KG1 (cell line): ENCODE results near the gene NEK11.
"Not testable (repeated sequence)": the region's sequence is repeated elsewhere in the genome, so short reads cannot be mapped to it uniquely, and the experiment has no call there.

ENCODE experiments used
- DNase-seq: peaks from one replicate; lab custom pipeline; 2025; lab: John Stamatoyannopoulos, UW

The NEK11 gene

GRCh38 chr3:131042271-131042985, 15.8 kb downstream of the NEK11 start:
- not testable (repeated sequence) for DNase-seq

DNA sequence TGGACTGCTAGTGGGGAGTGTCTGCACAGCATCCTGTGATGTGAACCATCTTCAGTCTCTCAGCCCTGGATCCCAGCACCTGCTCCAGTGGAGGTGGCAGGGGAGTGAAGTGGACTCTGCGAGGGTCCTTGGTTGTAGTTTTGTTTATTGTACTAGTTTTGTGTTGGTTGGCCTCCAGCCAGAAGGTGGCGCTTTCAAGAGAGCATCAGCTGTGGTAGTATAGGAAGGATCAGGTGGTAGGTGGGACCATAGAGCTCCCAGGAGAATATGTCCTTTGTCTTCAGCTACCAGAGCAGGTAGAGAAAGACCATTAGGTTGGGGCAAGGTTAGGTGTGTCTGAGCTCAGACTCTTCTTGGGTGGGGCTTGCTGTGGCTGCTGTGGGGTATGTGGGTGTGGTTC, 20.9 kb downstream of the NEK11 start:
- no peak for DNase-seq

- no peak for DNase-seq
Measured at GRCh38 chr3:131048030-131048429, 21.4 kb downstream of the NEK11 start.

DNA sequence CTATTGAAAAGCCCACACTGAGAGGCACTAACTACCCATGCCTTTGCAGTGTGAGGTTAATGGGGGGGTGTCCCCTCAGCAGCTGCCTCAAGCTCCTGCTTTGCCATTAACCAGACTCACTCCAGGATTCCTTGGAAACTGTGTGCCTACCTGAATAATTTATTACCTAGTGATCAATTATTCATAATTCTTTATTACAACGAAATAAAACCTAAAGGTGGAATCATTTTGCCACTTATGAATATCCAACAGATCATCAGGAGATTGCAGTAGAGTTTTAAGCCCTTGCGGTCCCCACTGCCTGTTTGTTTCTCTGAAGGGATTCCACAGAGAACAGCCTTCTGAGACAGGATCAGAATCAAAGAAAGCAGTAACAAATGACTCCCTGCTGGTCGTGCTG, 23.3 kb downstream of the NEK11 start:
- DNase-seq = no peak

DNA sequence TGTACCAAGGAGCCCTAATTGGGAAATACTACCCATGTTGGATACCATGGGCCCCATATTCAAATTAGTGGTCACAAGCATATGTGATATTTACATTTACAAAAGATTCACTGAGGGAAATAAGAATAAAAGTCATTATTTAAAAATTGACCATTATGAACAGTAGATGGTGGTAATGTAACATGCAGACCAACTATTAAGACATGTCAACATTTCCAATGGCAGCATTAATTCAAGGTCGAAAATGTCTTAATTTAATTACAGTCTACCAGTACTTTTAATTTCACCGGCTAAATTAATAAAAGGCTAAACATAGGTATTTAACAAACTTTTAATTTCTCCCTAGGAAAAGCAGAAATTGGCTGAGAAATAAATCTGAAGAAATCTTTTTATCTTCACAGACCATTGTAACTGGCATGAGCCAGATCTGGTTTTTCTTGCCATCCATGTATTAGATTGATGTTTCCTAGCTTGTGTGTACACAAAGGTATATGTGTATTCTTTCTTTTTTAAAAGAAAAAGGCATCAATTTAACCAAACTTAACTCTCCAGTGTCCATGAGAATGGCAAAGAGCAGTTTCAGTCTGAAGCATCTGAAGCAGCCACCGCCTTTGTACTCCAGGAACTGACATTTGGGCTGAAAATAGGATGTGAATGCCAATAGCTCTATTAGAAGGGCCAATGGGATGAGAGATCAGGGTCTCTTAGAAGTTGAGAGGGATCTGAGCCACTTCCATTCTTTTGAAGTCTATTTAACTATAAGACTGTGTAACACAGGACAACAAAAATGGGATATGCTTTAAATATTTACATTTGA, 26.6 kb downstream of the NEK11 start:
- DNase-seq = no peak

DNA sequence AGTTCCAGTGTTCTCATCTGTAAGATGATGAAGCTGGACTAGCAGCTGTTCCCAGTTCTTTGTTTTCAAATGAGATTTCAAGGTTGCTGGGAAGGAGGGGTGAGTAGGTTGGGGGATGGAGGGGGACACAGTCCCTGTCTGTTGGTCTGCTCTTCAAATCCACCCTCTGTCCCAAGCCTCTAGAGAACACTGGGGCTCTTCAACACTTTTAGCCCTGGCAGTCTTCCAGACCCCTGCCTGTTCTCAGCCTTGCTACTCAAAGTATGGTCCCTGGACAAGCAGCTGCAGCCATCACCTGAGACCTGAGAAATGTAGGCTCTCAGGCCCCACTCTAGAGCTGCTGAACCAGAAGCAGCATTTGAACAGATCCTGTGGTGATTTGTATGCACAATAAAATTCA, 41.3 kb downstream of the NEK11 start:
- no peak for DNase-seq

DNA sequence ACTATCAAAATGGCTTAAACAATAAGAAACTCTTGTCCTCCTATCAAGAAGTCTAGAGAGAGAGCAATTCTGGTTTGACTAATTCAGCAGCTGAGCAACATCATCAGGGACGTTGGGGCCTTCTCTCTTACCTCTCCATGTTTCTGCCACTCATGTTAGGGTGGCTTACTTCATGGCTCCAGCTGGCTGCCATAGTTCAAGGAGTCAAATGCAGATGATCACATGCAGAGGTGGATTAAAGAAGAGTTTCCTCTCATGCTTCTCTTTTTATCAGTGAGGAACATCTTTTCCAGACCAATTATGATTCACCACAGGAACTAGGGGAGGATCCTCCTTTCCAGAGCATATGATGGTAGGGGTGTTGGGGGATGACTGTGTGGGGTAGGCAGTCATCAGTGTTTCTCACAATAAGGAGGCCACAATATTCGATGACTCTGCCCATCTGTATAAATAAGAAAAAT, 45.5 kb downstream of the NEK11 start:
- peak; percentile 33 for DNase-seq

DNA sequence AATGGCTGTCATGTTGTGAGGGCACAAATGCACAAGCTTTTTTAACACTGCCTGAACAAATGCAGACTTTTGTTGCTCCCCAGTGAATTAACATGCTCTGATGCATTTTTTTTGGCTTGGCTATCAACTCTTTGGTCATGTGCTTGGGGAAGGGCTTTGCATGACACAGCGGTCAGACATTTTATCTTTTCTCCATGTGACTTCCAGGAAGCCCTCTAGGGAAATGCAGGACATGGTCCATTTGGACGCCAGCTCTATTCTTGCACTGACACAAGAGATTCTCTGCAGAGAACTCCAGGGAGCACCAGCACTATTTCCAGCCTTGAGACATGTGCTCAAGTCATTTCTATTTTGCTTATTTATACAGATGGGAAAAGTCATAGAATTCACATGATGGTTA, 46.2 kb downstream of the NEK11 start:
- no peak for DNase-seq

DNA sequence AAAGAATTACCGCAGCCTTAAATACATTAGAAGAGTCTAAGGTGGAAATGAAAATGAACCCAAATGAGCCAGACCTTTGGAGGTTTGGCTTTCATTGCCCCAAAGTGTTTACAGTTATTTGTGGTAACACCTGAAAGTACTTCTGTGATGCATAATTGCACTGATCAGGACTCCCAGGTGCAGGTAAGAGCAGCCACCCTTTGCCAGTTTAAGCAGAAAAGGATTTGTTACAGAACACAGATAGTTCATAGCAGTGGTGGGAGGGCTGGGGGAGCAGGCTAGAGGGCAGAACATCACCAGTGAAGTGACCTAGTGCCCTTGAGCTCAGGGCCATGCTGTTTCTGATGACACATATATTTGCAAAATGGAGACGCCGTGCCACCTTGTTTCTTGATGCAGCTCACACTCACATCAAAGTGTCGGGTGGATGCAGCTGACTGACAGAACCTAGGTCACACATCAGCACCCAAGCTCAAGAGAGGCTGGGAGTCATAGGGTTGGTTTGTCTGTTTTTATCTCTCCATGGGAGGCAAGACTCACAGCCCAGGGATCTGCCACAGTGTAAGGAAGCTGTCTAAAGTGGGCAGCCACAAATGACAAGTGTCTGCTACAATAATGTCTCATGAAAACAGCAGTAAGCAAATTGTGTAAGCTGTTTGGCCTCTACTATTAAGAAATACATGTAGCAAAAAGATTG, 49.1 kb downstream of the NEK11 start:
- no peak for DNase-seq

GRCh38 chr3:131077904-131078303, 51.2 kb downstream of the NEK11 start:
- no peak for DNase-seq

GRCh38 chr3:131079086-131079485, 52.4 kb downstream of the NEK11 start:
- DNase-seq = no peak

- DNase-seq = no peak
Measured at GRCh38 chr3:131081224-131081623, 54.5 kb downstream of the NEK11 start.

DNA sequence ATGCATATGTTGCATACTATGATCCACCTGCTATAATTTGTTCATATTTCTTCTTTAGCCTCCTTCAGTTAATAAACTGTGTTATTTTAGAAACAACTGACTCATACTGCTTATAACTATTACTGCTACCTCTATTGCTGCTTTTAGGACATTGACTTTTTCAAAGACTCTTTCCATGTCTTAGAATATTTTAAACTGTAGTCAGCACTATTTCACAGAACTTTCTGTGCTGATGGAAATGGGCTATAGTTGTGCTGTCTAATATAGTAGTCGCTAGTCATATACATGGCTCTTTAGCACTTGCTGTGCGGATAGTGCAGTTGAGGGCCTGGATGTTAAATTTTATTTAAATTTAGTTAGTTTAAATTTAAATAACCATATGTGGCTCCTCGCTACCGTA, 55.6 kb downstream of the NEK11 start:
- no peak for DNase-seq

- no peak for DNase-seq
Measured at GRCh38 chr3:131082871-131083863, 56.5 kb downstream of the NEK11 start.

DNA sequence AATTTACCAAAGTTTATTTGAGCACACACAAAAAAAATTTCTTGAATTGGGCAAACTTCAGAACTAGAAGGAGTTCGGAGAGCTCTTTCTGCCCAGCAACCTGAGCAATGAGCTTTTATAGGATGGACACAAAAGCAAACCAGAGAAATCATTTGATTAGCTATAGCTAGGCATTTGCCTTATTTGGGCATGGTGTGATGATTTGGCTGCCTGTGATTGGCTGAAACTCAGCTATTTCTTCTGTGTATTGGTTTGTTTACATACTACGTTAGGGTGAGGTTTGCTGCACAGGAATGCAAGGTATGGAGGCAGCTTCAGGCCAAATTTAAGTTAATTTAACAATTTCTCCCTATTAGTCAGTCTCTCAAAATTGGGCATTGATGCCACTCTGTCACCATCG, 65.1 kb downstream of the NEK11 start:
- DNase-seq = no peak

DNA sequence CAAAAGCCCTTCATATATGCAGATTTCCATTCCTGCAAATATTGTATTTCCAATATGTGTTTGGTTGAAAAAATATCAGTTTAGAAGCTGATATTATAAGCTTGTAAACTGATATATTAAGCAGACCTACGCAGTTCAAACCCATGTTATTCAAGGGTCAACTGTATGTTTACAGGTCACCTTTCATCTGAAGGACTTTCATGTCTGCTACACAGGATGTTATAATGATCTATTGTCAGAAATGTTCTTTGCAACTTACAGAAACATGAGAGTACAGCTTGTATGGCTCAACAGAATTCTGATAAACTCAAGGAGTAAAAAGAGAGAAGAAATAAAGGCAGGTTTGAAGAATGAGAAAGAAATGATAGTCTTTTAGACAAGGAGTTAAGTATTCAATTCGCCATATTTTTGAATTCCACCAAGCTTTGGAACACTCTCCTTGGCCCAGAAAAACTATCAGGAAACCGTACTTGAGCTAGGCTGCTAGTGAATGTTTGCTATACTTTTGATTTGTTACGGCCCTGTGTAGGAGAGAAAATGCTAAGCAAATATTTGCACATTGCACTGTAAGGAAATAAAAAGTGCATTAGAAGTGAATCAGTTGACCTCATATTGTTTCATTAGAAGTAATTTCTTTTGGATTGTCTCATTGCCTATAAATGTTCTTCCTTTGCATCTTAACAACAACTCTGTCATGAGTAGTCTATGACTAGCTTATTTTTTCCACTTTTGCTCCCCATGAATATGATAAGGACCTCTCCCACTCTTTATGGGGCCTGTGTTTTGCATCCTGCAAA, 81.2 kb downstream of the NEK11 start:
- DNase-seq = no peak

GRCh38 chr3:131109156-131109555, 82.5 kb downstream of the NEK11 start:
- peak; percentile 16 for DNase-seq

DNA sequence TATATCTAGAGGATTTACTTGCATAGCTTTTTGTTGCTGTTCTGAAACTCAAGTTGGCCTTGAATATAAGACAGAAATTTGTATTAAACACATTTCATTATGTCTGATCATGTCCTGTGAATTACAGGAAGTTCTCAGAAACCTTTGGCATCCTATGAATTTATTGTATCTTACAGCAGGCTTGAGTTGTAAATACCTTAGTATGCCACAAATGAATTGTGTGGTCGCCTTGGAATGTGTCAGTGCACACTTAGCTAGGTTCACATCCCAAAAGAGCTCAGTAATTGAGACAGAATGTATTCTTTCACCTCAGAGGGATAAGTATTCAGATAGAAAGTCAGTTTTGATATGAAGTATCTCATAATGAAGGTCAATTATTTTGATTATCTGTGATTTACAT, 83.4 kb downstream of the NEK11 start:
- DNase-seq = no peak

DNA sequence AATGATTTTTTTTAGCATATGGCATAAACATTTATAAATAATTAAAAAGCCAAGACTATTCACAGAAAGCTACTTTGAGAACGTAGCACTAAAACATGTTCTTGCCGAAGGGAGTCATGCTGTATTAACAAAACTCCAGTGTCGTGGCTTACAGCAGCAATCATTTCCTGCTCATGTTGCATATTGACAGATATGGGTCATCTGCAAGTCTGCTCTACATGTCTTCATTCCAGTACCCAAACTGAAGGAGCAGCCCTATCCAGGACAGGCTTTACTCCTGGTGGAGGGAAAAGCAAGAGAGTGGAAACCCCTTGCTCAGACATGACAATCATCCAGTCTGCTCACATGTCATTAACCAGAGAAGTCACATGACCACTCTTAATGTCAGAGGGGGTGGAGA, 87.6 kb downstream of the NEK11 start:
- DNase-seq = no peak

DNA sequence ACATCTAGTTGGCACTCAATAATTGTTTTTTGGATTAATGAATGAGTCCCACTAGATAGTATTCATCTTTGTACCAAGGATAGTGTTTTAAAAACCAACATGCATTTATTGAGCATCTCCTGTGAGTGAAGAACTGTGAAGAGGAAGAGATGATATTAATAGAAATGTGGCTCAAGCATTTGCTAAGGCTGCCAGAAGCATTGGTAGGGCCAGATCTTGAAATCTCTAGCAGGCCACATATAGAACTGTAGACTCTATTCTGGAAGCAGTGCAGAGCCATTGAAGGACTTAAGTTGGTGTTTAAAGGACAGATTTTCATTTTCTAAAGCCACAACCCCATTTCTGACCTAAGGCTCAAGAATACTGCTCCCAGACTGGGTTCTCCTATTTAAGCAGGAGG, 99.0 kb downstream of the NEK11 start:
- no peak for DNase-seq

DNA sequence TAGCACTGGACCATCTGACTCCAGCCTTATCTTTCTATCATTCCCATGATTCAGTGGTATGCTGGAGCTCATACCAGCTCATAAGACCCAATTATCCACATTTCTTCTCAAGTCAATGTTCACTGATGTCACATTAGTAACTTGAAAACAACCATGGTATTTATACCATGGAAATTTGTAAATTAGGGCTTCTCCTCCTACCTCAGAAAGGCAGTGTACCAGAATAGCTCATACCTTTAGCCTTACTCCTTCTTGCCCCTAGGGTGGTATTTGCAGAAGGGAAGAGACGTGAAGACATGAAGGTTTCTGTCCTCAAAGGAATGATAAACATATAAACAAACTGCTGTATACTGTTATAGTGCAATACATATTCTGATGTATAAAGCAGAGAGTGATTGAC, 114.2 kb downstream of the NEK11 start:
- DNase-seq = no peak
